Fibroblast of skin of scalp (primary cell): Measurements from ENCODE around the gene KIZ. TPM values are rescaled to one million over a fixed set of nuclear protein-coding genes. Genes with fewer than 3 reads are reported as not detected.

ENCODE experiments used
- DNase-seq: peaks from one replicate; pipeline ENCODE4 v3.0.0-alpha.2; 2013
- polyA plus RNA-seq, 2 experiments: library from polyadenylated mRNA; unstranded; fragments of 120-200 nt; gene quantifications; one replicate each; pipeline ENCODE4 v1.2.1, GENCODE V29; 2013; ENCODE audit not compliant: insufficient read length in 2 of 2

The KIZ gene, protein sequence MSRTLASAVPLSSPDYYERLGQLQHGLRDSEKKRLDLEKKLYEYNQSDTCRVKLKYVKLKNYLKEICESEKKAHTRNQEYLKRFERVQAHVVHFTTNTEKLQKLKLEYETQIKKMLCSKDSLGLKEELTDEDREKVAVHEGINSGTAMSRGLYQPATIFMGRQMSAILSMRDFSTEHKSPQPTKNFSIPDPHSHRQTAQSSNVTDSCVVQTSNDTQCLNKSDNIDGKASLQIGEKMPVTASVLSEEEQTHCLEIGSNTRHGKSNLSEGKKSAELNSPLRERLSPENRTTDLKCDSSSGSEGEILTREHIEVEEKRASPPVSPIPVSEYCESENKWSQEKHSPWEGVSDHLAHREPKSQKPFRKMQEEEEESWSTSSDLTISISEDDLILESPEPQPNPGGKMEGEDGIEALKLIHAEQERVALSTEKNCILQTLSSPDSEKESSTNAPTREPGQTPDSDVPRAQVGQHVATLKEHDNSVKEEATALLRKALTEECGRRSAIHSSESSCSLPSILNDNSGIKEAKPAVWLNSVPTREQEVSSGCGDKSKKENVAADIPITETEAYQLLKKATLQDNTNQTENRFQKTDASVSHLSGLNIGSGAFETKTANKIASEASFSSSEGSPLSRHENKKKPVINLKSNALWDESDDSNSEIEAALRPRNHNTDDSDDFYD
- polyA plus RNA-seq (2013, experiment 1 of 2; ENCODE audit: insufficient read length) = 14.9 TPM
- polyA plus RNA-seq (2013, experiment 2 of 2; ENCODE audit: insufficient read length) = 17.3 TPM

DNA sequence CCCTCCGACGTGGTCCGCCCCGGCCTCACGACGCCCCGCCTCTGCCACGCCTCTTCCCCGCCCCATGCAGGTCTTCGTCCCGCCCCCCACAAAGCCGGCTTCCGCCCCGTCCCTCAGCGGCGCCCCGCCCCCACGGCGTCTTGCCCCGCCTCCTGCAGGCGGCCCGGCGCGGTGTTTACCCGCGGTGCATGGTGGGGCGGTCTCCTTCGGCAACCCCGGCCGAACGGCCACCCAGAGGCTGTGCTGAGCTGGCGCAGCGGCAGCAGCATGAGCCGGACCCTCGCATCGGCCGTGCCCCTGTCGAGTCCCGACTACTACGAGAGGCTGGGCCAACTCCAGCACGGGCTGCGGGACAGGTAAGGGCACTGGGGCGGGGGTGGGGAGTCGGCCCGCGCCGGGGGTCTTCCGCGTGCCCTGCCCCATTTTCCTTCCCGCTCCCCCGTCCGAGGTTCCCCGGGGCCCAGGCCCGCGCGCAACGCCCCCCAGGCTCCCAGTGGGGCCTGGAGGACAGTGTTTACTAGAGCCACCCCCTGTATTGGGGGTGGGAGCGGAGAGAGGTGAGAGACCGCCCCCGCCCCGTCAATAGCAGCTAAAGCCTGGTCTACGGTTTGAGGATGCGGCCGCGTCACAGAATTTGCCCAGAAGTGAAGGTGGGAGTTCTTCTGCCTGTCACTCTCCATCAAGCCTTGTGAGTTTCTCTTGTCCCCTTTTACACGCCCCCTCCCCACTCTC, at the start of gene KIZ:
KIZ (plus strand) TSS at position 234 of the 732 bp plus-strand sequence; CDS start at position 268, 34 bp downstream.
- DNase-seq = peak; percentile 95

DNA sequence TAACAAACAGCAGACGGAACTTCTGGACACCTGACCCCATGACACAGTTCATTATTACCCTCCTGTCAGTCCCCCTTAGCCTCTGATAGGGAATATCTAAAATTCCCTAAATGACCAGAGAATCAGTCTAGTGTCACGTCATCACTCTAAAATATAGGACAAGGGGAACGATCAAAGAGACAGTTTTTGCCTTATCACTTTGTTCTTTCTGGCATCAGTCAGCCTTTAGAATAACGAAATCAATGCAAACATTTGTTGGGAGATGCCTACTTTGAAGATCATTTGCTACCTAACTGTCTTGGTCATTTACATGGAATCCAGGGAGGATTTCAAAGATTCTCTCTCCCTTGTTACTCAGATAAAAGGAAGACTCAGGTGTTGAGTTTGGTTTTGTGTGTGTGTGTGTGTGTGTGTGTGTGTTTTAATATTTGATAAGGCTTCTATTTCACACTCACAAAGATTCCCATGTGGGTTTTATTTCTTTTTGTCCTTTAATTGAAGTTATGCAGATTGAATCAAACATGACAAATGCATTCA, 48.0 kb upstream of the KIZ start:
- DNase-seq = no peak

DNA sequence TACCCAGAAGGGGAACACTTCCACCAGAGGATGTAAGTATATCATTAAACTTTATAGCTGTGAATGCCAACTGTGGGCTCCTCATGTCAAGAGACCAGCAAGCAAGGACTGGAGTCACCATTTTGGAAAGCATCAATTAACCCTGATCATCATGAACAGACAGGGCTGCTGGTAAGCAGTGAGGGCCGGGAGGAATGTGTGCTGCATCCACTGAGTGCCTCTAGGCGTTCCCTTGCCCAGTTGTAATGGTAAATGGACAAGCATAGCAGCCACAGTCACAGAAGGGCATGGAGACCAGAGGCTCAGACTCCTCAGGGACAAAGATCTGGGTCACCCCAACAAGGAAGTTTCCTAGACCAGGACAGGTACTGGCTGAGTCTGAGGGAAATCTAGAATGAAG, 43.3 kb upstream of the KIZ start:
- no peak for DNase-seq

- DNase-seq = no peak
These were observed 42.0 kb upstream of the KIZ start for GRCh38 chr20:21083825-21084325.

DNA sequence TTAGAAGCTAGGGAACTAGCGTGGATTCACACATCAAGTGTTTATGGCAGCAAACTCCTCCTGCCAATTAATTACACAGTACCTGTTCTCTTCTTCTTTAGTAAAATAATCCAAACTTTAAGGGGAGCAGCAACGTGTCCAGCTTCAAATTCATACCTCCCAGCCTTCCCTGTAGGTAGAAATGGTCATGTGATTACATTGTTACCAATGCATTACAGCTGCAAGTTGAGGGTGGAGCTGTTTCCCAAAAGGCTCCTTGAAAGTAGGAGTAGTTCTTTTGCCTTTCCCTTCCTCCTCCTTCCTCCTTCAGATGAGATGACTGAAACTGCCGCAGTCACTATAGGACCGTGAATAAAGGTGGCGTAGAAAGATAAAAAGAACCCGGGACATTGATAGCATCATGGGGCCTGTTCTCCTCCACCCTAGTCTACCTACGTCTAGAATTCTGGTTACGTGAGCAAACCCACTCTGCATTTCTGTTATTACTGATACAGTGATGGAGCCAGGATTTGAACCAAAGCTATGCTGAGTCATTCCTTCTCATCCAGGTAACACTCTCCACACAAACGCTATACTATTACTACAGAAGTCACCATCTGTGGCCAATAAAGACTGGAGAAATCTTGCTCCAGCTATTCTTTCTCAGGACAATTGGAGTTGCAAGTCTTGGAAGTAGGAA, 37.9 kb upstream of the KIZ start:
- DNase-seq = no peak

- no peak for DNase-seq
These were observed 36.5 kb upstream of the KIZ start for GRCh38 chr20:21089391-21089790.

GRCh38 chr20:21090111-21090618, 35.7 kb upstream of the KIZ start:
- DNase-seq = no peak

DNA sequence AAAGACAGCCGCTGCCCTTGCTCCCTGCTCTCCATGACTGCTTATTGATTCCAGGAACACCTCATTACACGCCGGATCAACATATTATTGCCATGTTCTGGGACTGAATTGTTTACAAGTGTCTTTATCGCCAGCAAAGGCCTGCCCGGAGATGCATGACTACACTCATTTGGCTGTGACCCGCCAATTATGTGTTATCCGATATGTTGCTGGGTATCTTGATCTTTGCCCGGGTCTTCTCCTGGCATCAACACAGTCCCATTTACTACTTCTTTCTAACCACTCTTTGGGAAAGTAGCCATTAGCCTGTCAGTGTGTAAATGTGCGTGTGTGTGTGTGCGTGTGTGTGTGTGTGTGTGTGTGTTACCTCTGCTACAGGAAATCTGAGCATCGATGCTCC, 35.2 kb upstream of the KIZ start:
- no peak for DNase-seq

GRCh38 chr20:21092806-21093205, 33.1 kb upstream of the KIZ start:
- no peak for DNase-seq

GRCh38 chr20:21096321-21097043, 29.4 kb upstream of the KIZ start:
- DNase-seq = no peak

DNA sequence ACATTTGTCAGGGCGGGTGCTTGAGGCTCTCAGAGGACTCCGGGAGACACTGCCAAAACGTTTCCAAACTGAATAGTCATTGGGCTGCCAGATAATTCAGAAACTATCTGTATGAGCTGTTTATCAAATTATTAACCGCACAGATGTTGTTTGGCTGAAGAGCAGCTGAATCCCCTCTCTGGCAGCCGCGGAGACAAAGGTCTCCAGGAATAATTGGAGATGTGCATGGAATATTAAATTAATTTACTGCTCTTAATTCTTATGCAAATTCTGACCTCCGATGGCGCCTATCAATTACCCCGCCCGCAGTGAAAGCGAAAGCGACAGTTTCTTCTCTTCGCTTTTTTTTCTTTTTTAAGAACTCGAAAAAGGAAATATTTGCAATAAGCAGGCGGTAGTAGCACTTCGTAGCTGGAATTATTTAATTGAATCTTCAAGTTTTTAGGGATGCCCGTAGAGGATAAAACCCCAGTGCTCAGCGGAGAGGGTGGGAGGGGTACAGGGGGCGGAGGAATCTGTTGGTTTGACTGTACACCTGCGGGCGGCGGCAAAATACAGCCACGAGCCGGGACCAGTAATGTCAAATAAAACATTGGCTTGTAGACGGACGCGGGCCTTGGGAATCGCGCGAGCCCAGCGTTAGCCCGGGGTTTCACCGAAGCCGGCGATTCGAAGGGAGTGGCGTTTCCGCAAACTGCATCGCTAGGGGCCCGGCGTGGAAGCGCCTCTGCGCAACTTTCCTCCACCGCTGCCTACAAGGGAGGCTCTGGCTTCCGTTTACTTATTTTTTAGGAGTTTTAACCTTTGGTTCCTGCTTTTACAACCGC, 25.9 kb upstream of the KIZ start:
- DNase-seq = peak; percentile 16

DNA sequence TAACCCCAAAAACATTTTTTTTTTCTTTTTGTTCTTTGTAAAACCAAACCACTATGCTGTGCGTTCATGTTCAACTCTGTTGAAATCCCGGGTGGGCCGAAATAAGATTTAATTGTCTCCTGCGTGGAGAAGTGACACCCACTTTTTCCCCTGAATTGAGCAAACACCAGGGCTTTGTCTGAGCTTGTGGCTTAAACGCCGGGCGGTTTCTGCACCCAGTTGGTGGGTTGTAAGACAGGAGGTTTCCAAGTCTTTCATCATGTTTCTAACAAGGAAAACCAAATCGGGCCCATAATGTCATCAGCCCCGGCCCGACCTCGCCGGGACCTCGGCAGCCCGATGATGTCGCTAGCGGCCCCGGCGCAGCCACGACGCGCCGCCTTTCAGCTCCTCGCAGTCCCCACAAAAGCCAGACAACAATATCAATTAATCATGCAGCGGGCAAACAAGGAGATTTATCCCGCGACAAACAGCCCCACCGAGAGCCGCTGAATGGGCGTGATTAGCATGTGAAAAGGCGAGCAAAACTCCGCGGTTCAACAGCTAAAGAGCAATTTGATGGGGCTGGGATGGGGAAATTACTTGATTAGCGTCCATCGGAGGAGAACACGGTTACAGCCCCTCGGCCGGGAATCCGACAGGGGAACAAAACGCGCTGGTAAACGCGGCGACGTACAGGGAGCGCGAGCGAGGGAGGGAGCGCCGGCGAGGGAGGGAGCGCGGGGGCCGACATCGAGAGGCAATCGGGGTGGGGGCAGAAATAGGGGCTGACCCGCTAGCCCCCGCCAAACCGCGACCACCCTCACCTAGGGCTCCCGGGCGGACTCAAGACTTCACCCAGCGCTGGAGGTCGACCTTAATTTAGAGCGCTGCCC, 25.1 kb upstream of the KIZ start:
- peak; percentile 55 for DNase-seq

- DNase-seq = no peak
These were observed 24.4 kb upstream of the KIZ start for GRCh38 chr20:21101453-21101931.

GRCh38 chr20:21101932-21102575, 23.8 kb upstream of the KIZ start:
- no peak for DNase-seq

GRCh38 chr20:21102603-21103311, 23.1 kb upstream of the KIZ start:
- DNase-seq = no peak

DNA sequence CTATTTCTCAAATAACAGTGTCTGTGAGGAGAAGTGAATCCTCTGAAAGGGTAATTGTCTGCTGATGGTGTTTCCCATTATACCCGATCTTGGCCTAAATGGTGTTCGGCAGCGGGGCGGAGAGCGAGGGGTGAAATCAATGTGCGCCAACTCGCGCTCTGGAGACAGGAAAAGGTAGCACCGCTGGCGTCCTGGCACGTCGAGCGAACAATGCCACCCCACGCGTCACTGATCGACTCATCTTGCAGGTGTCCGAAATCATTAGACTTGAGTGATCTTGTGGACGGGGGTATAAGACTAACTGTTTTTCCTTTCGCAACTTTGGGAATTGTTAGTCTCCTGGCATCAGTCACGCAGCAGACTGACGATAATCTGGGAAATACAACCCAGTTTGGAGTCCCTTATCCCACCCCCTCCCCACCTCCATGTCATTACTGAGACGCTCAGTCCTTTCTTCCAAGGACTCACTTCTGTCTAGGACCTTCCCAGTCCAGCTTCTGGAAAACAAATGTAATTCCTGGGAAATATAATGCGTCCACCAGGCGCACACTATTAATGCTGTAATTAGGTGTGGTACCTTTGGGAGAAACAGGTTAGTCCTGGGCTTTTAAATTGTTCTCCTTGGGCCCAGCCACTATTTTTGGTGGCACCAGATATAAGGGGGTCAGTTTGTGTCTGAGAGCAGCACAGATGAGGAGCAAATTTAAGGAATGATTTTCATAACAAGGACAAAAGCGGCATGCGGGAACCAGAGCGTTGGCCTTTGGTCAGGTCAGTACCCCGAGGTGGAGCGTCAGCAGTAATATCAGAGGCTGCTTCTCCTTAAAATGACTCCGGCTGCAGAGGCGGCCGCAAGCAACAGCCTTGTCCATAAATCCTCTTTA, 22.1 kb upstream of the KIZ start:
- DNase-seq = no peak

GRCh38 chr20:21104466-21104761, 21.5 kb upstream of the KIZ start:
- DNase-seq = no peak
